Stimulated activated CD4-positive, alpha-beta T cell treated with anti-CD3 and anti-CD28 coated beads, Interleukin-1b, Interleukin-23, amount 100 ng/mL, for 4 hours (primary cell): ENCODE measurements around the gene DYNLT4.

Experiments used
- DNase-seq, 2 donors: peaks; one replicate each; pipeline ENCODE4 v3.0.0-alpha.2; 2020; ENCODE audit warnings: low read depth in 2 of 2

DYNLT4 gene

DNA sequence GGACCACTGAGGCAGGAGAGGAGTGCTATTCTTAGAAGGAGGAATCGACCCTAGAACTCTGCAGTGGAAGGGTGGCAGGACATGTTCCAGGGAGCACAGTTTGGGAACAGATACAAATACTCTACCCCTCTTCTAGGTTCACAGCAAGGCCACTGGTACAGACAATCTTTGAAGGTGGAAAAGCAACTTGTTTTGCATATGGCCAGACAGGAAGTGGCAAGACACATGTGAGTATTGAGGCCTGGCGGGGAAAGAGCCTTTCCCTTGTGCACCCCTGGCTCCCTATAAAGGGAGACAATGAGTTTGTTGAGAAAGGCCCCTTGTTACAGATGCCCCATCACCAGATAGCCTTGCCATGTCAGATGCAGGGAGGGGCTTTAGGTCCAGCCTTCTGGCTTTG is 49.7 kb downstream of the DYNLT4 start:
- DNase-seq = no peak
